WTC11 (cell line): ENCODE results near the gene MED27. TPM values are rescaled to one million over a fixed set of nuclear protein-coding genes. Genes with fewer than 3 reads are reported as not detected.

Experiments
- ATAC-seq: fragments of 200-7000 bp; cut with Tn5 transposase; 2 replicates; pipeline ENCODE4 v1.10.0; 2021; ENCODE audit warnings: mild to moderate bottlenecking, moderate library complexity
- CTCF ChIA-PET: fragments of 300-600 bp; sonication (Branson Sonifier 250); formaldehyde crosslinking; loops from one replicate; lab custom pipeline; 2021; ENCODE audit warnings: antibody characterized with exemption; lab: Charles Lee
- POLR2A ChIA-PET: fragments of 350-600 bp; sonication (Branson Sonifier 250); formaldehyde crosslinking; loops from one replicate; lab custom pipeline; 2021; ENCODE audit warnings: antibody characterized with exemption; lab: Charles Lee
- DNase-seq: peaks from one replicate; pipeline ENCODE4 v3.0.0; 2021; ENCODE audit warnings: low spot score
- H3K27ac Mint-ChIP-seq: 2 replicates; pipeline ENCODE4 v1.8.0; 2021; ENCODE audit warnings: mixed read lengths
- H3K27me3 Mint-ChIP-seq: 2 replicates; pipeline ENCODE4 v1.8.0; 2021; ENCODE audit warnings: low read depth, mild to moderate bottlenecking, moderate library complexity, mixed read lengths
- H3K36me3 Mint-ChIP-seq: 2 replicates; pipeline ENCODE4 v1.8.0; 2021; ENCODE audit warnings: mixed read lengths
- H3K4me1 Mint-ChIP-seq: 2 replicates; pipeline ENCODE4 v1.8.0; 2022; ENCODE audit warnings: mixed read lengths
- H3K4me3 Mint-ChIP-seq: 2 replicates; pipeline ENCODE4 v1.8.0; 2021; ENCODE audit warnings: mild to moderate bottlenecking, moderate library complexity, mixed read lengths
- H3K9me3 Mint-ChIP-seq: 2 replicates; pipeline ENCODE4 v1.8.0; 2021; ENCODE audit warnings: mixed read lengths
- CREB1 ChIP-seq: sonication (generic); formaldehyde crosslinking; IDR thresholded peaks from 2 replicates; pipeline ENCODE4 v1.8.0; 2023; ENCODE audit warnings: mild to moderate bottlenecking, missing genetic modification reagents
- CREM ChIP-seq: sonication (generic); formaldehyde crosslinking; IDR thresholded peaks from 2 replicates; pipeline ENCODE4 v1.8.1; 2022; ENCODE audit warnings: mild to moderate bottlenecking, missing genetic modification reagents, moderate library complexity
- ELF4 ChIP-seq: sonication (generic); formaldehyde crosslinking; IDR thresholded peaks from 2 replicates; pipeline ENCODE4 v1.8.1; 2022; ENCODE audit warnings: low read depth, mild to moderate bottlenecking, moderate library complexity, missing genetic modification reagents
- JUN ChIP-seq: sonication (generic); formaldehyde crosslinking; IDR thresholded peaks from 2 replicates; pipeline ENCODE4 v1.8.0; 2023; ENCODE audit warnings: mild to moderate bottlenecking, missing genetic modification reagents
- KAT7 ChIP-seq: sonication (generic); formaldehyde crosslinking; IDR thresholded peaks from 2 replicates; pipeline ENCODE4 v1.8.1; 2023; ENCODE audit warnings: missing genetic modification reagents, mild to moderate bottlenecking, borderline replicate concordance
- MYBL2 ChIP-seq: sonication (generic); formaldehyde crosslinking; IDR thresholded peaks from 2 replicates; pipeline ENCODE4 v1.8.1; 2023; ENCODE audit warnings: mild to moderate bottlenecking, moderate library complexity, missing genetic modification reagents
- NFYB ChIP-seq: sonication (generic); formaldehyde crosslinking; conservative IDR thresholded peaks from 2 replicates; pipeline ENCODE4 v1.8.0; 2022; ENCODE audit warnings: low read depth, missing genetic modification reagents
- TEAD1 ChIP-seq: sonication (generic); formaldehyde crosslinking; IDR thresholded peaks from 2 replicates; pipeline ENCODE4 v1.8.0; 2022; ENCODE audit warnings: mild to moderate bottlenecking, missing genetic modification reagents
- TP53 ChIP-seq: sonication (generic); formaldehyde crosslinking; IDR thresholded peaks from 2 replicates; pipeline ENCODE4 v1.8.1; 2023; ENCODE audit warnings: mild to moderate bottlenecking, missing genetic modification reagents
- ZNF219 ChIP-seq: sonication (generic); formaldehyde crosslinking; IDR thresholded peaks from 2 replicates; pipeline ENCODE4 v1.8.0; 2023; ENCODE audit warnings: missing genetic modification reagents, mild to moderate bottlenecking, borderline replicate concordance
- ZNF317 ChIP-seq: sonication (generic); formaldehyde crosslinking; IDR thresholded peaks from 2 replicates; pipeline ENCODE4 v1.8.1; 2023; ENCODE audit warnings: low read depth, mild to moderate bottlenecking, moderate library complexity, missing genetic modification reagents, borderline replicate concordance
- ZNF423 ChIP-seq: fragments of 250-450 bp; sonication (Bioruptor Pico); IDR thresholded peaks from 2 replicates; pipeline ENCODE4 v2.1.2; 2022; ENCODE audit warnings: mild to moderate bottlenecking, moderate library complexity
- ZNF671 ChIP-seq: fragments of 250-450 bp; sonication (Bioruptor Pico); IDR thresholded peaks from 2 replicates; pipeline ENCODE4 v1.8.0; 2021; ENCODE audit warnings: mild to moderate bottlenecking
- total RNA-seq: library from RNA; stranded (reverse); gene quantifications from 3 replicates; pipeline ENCODE4 v1.2.3, GENCODE V29; 2021
- TF ChIP-seq, protein P1 (sequence below): sonication (generic); formaldehyde crosslinking; IDR thresholded peaks from 2 replicates; pipeline ENCODE4 v1.8.1; 2023; ENCODE audit warnings: mild to moderate bottlenecking, missing genetic modification reagents
- TF ChIP-seq, protein P2 (sequence below): sonication (generic); formaldehyde crosslinking; IDR thresholded peaks from 2 replicates; pipeline ENCODE4 v1.8.1; 2022; ENCODE audit warnings: missing genetic modification reagents, borderline replicate concordance
- TF ChIP-seq, protein P3 (sequence below): fragments of 250-450 bp; sonication (Bioruptor Pico); IDR thresholded peaks from 2 replicates; pipeline ENCODE4 v1.8.0; 2021; ENCODE audit warnings: mild to moderate bottlenecking
- TF ChIP-seq, protein P4 (sequence below): sonication (generic); formaldehyde crosslinking; IDR thresholded peaks from 2 replicates; pipeline ENCODE4 v1.8.1; 2022; ENCODE audit warnings: low read depth, missing genetic modification reagents, borderline replicate concordance
- TF ChIP-seq, protein P5 (sequence below): sonication (generic); formaldehyde crosslinking; conservative IDR thresholded peaks from 2 replicates; pipeline ENCODE4 v1.8.1; 2023; ENCODE audit warnings: mild to moderate bottlenecking, low read depth, missing genetic modification reagents, moderate library complexity
- TF ChIP-seq, protein P6 (sequence below): fragments of 250-450 bp; sonication (Bioruptor Pico); IDR thresholded peaks from 2 replicates; pipeline ENCODE4 v1.9.0; 2021; ENCODE audit warnings: moderate library complexity, mild to moderate bottlenecking, inconsistent platforms, borderline replicate concordance
- TF ChIP-seq, protein P7 (sequence below): sonication (generic); formaldehyde crosslinking; conservative IDR thresholded peaks from 2 replicates; pipeline ENCODE4 v1.8.1; 2022; ENCODE audit warnings: mild to moderate bottlenecking, missing genetic modification reagents
- TF ChIP-seq, protein P8 (sequence below): sonication (generic); formaldehyde crosslinking; IDR thresholded peaks from 2 replicates; pipeline ENCODE4 v1.8.0; 2022; ENCODE audit warnings: mild to moderate bottlenecking, missing genetic modification reagents

The MED27 gene
- total RNA-seq, 1 experiment from 2014 or later = 27.9 TPM

DNA sequence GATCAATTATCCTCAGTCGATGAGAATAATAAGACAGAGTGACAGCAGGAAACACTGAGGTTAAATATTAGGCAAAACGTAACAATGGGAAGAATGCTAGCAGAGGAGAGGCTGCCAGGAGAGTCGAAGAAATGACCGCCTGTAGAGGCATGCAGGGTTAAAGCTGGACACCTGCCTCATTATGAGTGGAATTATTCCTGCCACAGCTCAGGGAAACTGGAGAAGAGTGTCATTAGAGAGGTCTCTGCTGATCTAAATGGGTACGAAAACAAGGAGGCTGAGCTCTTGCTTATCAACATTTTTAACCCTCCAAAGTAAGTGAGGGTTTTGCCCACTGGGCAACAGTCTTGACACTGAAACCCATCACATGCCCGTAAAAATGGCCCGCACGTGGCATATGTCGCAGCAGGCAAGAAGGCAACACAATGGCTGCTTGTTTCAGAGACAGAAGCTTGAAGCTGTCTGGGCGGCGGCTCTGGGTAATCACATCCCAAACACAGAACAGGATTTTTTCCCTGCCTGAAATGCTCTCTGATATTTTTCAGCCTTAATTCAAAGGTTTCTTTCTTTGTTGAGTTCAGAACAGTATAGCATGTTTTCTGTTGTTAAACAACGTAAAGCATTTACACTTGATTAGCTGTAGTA lies 118.7 kb downstream of the MED27 start:
- H3K27ac Mint-ChIP-seq = no peak overlapping the region
- no peak for DNase-seq
- ChIA-PET POLR2A (no interaction called here), CTCF (interaction anchor here (1.3 kb wide), 1 partner anchor 275 kb away, joined by 5 read pairs; no protein-coding TSS in a partner anchor)
- H3K27me3 Mint-ChIP-seq = peaks cover 58% of the 10 kb centered on the region
- no peak for ATAC-seq
- H3K4me1 Mint-ChIP-seq = peaks cover 33% of the 10 kb centered on the region
- no peaks in the 10 kb centered on the region; the same call in 1 of the 2 replicates for H3K9me3 Mint-ChIP-seq
- H3K36me3 Mint-ChIP-seq = peaks cover 8% of the 10 kb centered on the region
- TF ChIP-seq CREB1 (CRISPR knock-in tag) = no peak
- TF ChIP-seq, protein P1, sequence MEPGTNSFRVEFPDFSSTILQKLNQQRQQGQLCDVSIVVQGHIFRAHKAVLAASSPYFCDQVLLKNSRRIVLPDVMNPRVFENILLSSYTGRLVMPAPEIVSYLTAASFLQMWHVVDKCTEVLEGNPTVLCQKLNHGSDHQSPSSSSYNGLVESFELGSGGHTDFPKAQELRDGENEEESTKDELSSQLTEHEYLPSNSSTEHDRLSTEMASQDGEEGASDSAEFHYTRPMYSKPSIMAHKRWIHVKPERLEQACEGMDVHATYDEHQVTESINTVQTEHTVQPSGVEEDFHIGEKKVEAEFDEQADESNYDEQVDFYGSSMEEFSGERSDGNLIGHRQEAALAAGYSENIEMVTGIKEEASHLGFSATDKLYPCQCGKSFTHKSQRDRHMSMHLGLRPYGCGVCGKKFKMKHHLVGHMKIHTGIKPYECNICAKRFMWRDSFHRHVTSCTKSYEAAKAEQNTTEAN = no peak
- TF ChIP-seq, protein P2, sequence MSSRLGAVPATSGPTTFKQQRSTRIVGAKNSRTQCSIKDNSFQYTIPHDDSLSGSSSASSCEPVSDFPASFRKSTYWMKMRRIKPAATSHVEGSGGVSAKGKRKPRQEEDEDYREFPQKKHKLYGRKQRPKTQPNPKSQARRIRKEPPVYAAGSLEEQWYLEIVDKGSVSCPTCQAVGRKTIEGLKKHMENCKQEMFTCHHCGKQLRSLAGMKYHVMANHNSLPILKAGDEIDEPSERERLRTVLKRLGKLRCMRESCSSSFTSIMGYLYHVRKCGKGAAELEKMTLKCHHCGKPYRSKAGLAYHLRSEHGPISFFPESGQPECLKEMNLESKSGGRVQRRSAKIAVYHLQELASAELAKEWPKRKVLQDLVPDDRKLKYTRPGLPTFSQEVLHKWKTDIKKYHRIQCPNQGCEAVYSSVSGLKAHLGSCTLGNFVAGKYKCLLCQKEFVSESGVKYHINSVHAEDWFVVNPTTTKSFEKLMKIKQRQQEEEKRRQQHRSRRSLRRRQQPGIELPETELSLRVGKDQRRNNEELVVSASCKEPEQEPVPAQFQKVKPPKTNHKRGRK (CRISPR knock-in tag) = no peak
- no peak for TF ChIP-seq ZNF671
- TF ChIP-seq KAT7 (CRISPR knock-in tag) = no peak
- TF ChIP-seq, protein P3, sequence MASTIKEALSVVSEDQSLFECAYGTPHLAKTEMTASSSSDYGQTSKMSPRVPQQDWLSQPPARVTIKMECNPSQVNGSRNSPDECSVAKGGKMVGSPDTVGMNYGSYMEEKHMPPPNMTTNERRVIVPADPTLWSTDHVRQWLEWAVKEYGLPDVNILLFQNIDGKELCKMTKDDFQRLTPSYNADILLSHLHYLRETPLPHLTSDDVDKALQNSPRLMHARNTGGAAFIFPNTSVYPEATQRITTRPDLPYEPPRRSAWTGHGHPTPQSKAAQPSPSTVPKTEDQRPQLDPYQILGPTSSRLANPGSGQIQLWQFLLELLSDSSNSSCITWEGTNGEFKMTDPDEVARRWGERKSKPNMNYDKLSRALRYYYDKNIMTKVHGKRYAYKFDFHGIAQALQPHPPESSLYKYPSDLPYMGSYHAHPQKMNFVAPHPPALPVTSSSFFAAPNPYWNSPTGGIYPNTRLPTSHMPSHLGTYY = no peak
- no peak for TF ChIP-seq CREM (CRISPR knock-in tag)
- TF ChIP-seq TEAD1 = no peak
- H3K4me3 Mint-ChIP-seq = no peak overlapping the region

DNA sequence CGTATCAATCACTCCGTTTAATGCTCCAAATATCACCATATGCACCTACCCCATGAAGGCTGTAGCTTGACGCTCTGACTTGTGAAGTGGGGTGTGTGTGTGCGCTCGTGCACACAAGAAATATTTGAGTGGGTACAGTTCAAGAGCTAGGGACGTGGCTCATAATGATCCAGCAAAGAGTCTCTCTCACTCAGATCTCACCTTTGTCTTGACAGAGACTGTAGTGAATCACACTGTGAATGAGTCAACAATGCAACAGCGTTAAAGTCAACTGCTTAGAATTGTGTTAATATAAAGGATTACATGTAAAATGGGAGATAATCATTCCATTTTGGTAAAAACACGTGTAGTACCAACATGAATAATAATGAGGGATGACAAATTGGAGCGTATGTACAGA lies 119.4 kb downstream of the MED27 start:
- ATAC-seq (no peak), DNase-seq (no peak)
- no peak overlapping the region for H3K4me3 Mint-ChIP-seq
- peaks cover 8% of the 10 kb centered on the region for H3K36me3 Mint-ChIP-seq
- CTCF ChIA-PET = no interaction called here
- no peak overlapping the region for H3K27ac Mint-ChIP-seq
- no peaks in the 10 kb centered on the region; the same call in 1 of the 2 replicates for H3K9me3 Mint-ChIP-seq
- peaks cover 51% of the 10 kb centered on the region for H3K27me3 Mint-ChIP-seq
- H3K4me1 Mint-ChIP-seq = peaks cover 26% of the 10 kb centered on the region
- POLR2A ChIA-PET = no interaction called here
- no peak for TF ChIP-seq NFYB (CRISPR knock-in tag)
- no peak for TF ChIP-seq MYBL2 (CRISPR knock-in tag)
- TF ChIP-seq ZNF317 (CRISPR knock-in tag) = no peak
- no peak for TF ChIP-seq TP53 (CRISPR knock-in tag)
- no peak for TF ChIP-seq ZNF423 (CRISPR knock-in tag)

DNA sequence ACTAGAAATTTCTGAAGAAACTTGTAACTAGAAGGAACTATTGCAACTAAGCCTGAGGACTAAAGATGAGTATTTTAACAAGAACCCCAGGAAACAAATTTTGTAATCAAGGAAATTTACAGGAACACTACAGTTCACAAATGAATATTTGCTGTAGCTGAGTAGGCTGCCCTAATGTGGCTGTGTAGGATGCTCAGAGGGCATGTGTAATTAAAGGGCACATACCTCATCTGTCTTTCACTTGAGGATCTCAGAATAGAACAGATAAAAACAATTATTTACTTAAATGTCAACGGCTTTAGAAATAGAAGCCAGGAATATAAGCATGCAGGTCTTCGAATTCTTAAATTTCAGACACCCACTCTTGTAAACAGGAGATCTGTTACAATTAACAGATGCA lies 119.8 kb downstream of the MED27 start:
- TF ChIP-seq, protein P4, sequence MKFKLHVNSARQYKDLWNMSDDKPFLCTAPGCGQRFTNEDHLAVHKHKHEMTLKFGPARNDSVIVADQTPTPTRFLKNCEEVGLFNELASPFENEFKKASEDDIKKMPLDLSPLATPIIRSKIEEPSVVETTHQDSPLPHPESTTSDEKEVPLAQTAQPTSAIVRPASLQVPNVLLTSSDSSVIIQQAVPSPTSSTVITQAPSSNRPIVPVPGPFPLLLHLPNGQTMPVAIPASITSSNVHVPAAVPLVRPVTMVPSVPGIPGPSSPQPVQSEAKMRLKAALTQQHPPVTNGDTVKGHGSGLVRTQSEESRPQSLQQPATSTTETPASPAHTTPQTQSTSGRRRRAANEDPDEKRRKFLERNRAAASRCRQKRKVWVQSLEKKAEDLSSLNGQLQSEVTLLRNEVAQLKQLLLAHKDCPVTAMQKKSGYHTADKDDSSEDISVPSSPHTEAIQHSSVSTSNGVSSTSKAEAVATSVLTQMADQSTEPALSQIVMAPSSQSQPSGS (CRISPR knock-in tag) = no peak
- TF ChIP-seq, protein P5, sequence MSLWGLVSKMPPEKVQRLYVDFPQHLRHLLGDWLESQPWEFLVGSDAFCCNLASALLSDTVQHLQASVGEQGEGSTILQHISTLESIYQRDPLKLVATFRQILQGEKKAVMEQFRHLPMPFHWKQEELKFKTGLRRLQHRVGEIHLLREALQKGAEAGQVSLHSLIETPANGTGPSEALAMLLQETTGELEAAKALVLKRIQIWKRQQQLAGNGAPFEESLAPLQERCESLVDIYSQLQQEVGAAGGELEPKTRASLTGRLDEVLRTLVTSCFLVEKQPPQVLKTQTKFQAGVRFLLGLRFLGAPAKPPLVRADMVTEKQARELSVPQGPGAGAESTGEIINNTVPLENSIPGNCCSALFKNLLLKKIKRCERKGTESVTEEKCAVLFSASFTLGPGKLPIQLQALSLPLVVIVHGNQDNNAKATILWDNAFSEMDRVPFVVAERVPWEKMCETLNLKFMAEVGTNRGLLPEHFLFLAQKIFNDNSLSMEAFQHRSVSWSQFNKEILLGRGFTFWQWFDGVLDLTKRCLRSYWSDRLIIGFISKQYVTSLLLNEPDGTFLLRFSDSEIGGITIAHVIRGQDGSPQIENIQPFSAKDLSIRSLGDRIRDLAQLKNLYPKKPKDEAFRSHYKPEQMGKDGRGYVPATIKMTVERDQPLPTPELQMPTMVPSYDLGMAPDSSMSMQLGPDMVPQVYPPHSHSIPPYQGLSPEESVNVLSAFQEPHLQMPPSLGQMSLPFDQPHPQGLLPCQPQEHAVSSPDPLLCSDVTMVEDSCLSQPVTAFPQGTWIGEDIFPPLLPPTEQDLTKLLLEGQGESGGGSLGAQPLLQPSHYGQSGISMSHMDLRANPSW = no peak
- no peak for TF ChIP-seq ZNF219 (CRISPR knock-in tag)
- TF ChIP-seq, protein P6, sequence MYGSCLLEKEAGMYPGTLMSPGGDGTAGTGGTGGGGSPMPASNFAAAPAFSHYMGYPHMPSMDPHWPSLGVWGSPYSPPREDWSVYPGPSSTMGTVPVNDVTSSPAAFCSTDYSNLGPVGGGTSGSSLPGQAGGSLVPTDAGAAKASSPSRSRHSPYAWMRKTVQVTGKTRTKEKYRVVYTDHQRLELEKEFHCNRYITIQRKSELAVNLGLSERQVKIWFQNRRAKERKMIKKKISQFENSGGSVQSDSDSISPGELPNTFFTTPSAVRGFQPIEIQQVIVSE (CRISPR knock-in tag) = no peak
- TF ChIP-seq, protein P7, sequence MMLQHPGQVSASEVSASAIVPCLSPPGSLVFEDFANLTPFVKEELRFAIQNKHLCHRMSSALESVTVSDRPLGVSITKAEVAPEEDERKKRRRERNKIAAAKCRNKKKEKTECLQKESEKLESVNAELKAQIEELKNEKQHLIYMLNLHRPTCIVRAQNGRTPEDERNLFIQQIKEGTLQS = no peak
- no peak for TF ChIP-seq JUN (CRISPR knock-in tag)
- TF ChIP-seq, protein P8, sequence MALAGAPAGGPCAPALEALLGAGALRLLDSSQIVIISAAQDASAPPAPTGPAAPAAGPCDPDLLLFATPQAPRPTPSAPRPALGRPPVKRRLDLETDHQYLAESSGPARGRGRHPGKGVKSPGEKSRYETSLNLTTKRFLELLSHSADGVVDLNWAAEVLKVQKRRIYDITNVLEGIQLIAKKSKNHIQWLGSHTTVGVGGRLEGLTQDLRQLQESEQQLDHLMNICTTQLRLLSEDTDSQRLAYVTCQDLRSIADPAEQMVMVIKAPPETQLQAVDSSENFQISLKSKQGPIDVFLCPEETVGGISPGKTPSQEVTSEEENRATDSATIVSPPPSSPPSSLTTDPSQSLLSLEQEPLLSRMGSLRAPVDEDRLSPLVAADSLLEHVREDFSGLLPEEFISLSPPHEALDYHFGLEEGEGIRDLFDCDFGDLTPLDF (CRISPR knock-in tag) = no peak
- TF ChIP-seq ELF4 (CRISPR knock-in tag) = no peak
- ChIA-PET POLR2A (no interaction called here), CTCF (interaction anchor here (1.4 kb wide), 1 partner anchor 10 kb away, joined by 3 read pairs; no protein-coding TSS in a partner anchor)
- Mint-ChIP-seq H3K4me3 (no peak overlapping the region), H3K27ac (no peak overlapping the region), H3K36me3 (peaks cover 8% of the 10 kb centered on the region), H3K4me1 (peaks cover 22% of the 10 kb centered on the region), H3K9me3 (no peaks in the 10 kb centered on the region; the same call in 1 of the 2 replicates), H3K27me3 (peaks cover 47% of the 10 kb centered on the region)
- ATAC-seq (no peak), DNase-seq (no peak)
